WTC11 (cell line): ENCODE data around the gene GRK4.

Experiments
- ATF3 ChIP-seq: sonication (generic); formaldehyde crosslinking; conservative IDR thresholded peaks from 2 replicates; pipeline ENCODE4 v1.8.1; 2022; ENCODE audit warnings: mild to moderate bottlenecking, missing genetic modification reagents
- CBFB ChIP-seq: sonication (generic); formaldehyde crosslinking; IDR thresholded peaks from 2 replicates; pipeline ENCODE4 v1.8.1; 2022; ENCODE audit warnings: mild to moderate bottlenecking, low read depth, missing genetic modification reagents
- CREM ChIP-seq: sonication (generic); formaldehyde crosslinking; IDR thresholded peaks from 2 replicates; pipeline ENCODE4 v1.8.1; 2022; ENCODE audit warnings: mild to moderate bottlenecking, missing genetic modification reagents, moderate library complexity
- MAX ChIP-seq: sonication (generic); formaldehyde crosslinking; IDR thresholded peaks from 2 replicates; pipeline ENCODE4 v1.8.0; 2022; ENCODE audit warnings: mild to moderate bottlenecking, missing genetic modification reagents
- NR3C1 ChIP-seq: sonication (generic); formaldehyde crosslinking; conservative IDR thresholded peaks from 2 replicates; pipeline ENCODE4 v1.8.1; 2023; ENCODE audit warnings: low read depth, mild to moderate bottlenecking, missing genetic modification reagents
- TEAD4 ChIP-seq: sonication (generic); formaldehyde crosslinking; IDR thresholded peaks from 2 replicates; pipeline ENCODE4 v1.8.0; 2022; ENCODE audit warnings: mild to moderate bottlenecking, missing genetic modification reagents
- TF ChIP-seq, protein P1 (sequence below): fragments of 200-600 bp; IDR thresholded peaks from 2 replicates; pipeline ENCODE4 v1.8.0; 2022; ENCODE audit warnings: antibody characterized with exemption
- TF ChIP-seq, protein P2 (sequence below): sonication (generic); formaldehyde crosslinking; IDR thresholded peaks from 2 replicates; pipeline ENCODE4 v1.8.1; 2022; ENCODE audit warnings: mild to moderate bottlenecking, moderate library complexity, missing genetic modification reagents
- TF ChIP-seq, protein P3 (sequence below): fragments of 250-450 bp; sonication (Bioruptor Pico); IDR thresholded peaks from 2 replicates; pipeline ENCODE4 v2.1.2; 2022; ENCODE audit warnings: mild to moderate bottlenecking, moderate library complexity
- TF ChIP-seq, protein P4 (sequence below): sonication (generic); formaldehyde crosslinking; conservative IDR thresholded peaks from 2 replicates; pipeline ENCODE4 v1.8.1; 2023; ENCODE audit warnings: mild to moderate bottlenecking, low read depth, missing genetic modification reagents, moderate library complexity

- TF ChIP-seq, protein P1, sequence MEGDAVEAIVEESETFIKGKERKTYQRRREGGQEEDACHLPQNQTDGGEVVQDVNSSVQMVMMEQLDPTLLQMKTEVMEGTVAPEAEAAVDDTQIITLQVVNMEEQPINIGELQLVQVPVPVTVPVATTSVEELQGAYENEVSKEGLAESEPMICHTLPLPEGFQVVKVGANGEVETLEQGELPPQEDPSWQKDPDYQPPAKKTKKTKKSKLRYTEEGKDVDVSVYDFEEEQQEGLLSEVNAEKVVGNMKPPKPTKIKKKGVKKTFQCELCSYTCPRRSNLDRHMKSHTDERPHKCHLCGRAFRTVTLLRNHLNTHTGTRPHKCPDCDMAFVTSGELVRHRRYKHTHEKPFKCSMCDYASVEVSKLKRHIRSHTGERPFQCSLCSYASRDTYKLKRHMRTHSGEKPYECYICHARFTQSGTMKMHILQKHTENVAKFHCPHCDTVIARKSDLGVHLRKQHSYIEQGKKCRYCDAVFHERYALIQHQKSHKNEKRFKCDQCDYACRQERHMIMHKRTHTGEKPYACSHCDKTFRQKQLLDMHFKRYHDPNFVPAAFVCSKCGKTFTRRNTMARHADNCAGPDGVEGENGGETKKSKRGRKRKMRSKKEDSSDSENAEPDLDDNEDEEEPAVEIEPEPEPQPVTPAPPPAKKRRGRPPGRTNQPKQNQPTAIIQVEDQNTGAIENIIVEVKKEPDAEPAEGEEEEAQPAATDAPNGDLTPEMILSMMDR = no peak
- TF ChIP-seq CBFB (CRISPR knock-in tag) (peak; percentile 67; the same call in 1 of the 2 replicates), MAX (CRISPR knock-in tag) (peak; percentile 100), TEAD4 (CRISPR knock-in tag) (peak; percentile 91), ATF3 (peak; percentile 81; the same call in 1 of the 2 replicates), NR3C1 (CRISPR knock-in tag) (0 out of 2 replicates have a peak, but pooled peaks have one; percentile 23), CREM (CRISPR knock-in tag) (peak; percentile 91)
- TF ChIP-seq, protein P2, sequence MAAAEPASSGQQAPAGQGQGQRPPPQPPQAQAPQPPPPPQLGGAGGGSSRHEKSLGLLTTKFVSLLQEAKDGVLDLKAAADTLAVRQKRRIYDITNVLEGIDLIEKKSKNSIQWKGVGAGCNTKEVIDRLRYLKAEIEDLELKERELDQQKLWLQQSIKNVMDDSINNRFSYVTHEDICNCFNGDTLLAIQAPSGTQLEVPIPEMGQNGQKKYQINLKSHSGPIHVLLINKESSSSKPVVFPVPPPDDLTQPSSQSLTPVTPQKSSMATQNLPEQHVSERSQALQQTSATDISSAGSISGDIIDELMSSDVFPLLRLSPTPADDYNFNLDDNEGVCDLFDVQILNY (CRISPR knock-in tag) = peak; percentile 96
- TF ChIP-seq, protein P3, sequence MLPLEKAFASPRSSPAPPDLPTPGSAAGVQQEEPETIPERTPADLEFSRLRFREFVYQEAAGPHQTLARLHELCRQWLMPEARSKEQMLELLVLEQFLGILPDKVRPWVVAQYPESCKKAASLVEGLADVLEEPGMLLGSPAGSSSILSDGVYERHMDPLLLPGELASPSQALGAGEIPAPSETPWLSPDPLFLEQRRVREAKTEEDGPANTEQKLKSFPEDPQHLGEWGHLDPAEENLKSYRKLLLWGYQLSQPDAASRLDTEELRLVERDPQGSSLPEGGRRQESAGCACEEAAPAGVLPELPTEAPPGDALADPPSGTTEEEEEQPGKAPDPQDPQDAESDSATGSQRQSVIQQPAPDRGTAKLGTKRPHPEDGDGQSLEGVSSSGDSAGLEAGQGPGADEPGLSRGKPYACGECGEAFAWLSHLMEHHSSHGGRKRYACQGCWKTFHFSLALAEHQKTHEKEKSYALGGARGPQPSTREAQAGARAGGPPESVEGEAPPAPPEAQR (CRISPR knock-in tag) = no peak
- TF ChIP-seq, protein P4, sequence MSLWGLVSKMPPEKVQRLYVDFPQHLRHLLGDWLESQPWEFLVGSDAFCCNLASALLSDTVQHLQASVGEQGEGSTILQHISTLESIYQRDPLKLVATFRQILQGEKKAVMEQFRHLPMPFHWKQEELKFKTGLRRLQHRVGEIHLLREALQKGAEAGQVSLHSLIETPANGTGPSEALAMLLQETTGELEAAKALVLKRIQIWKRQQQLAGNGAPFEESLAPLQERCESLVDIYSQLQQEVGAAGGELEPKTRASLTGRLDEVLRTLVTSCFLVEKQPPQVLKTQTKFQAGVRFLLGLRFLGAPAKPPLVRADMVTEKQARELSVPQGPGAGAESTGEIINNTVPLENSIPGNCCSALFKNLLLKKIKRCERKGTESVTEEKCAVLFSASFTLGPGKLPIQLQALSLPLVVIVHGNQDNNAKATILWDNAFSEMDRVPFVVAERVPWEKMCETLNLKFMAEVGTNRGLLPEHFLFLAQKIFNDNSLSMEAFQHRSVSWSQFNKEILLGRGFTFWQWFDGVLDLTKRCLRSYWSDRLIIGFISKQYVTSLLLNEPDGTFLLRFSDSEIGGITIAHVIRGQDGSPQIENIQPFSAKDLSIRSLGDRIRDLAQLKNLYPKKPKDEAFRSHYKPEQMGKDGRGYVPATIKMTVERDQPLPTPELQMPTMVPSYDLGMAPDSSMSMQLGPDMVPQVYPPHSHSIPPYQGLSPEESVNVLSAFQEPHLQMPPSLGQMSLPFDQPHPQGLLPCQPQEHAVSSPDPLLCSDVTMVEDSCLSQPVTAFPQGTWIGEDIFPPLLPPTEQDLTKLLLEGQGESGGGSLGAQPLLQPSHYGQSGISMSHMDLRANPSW = peak; percentile 82; the same call in 1 of the 2 replicates
These were observed at the start of gene GRK4, which contains the start of gene NOP14 for GRCh38 chr4:2963175-2963965.
